Medulla oblongata (tissue), 1 donor: ENCODE results near the gene ITGA2B.
"Not testable (repeated sequence)": the region's sequence is repeated elsewhere in the genome, so short reads cannot be mapped to it uniquely, and the experiment has no call there.

ENCODE experiments used
- DNase-seq: peaks from one replicate; pipeline ENCODE4 v3.0.0-alpha.2; 2015; ENCODE audit errors: extremely low spot score

ITGA2B gene

GRCh38 chr17:44368391-44369243, 20.8 kb downstream of the ITGA2B start:
- not testable (repeated sequence) for DNase-seq

- DNase-seq, result no peak
Observed at GRCh38 chr17:44367231-44367979, 22.0 kb downstream of the ITGA2B start.

- not testable (repeated sequence) for DNase-seq
Observed at GRCh38 chr17:44365051-44365450, 24.4 kb downstream of the ITGA2B start.

- DNase-seq, result peak; percentile 33
Observed at GRCh38 chr17:44363613-44364159, 25.8 kb downstream of the ITGA2B start, which contains the start of gene FAM171A2. FAM171A2 (minus strand) TSS chr17:44363853; CDS start chr17:44363714, 139 bp downstream.

GRCh38 chr17:44362949-44363612, 26.4 kb downstream of the ITGA2B start:
- no peak for DNase-seq

- DNase-seq, result no peak
Observed at GRCh38 chr17:44362459-44362948, 26.9 kb downstream of the ITGA2B start.

GRCh38 chr17:44361292-44362260, 27.9 kb downstream of the ITGA2B start:
- no peak for DNase-seq

GRCh38 chr17:44360826-44361225, 28.6 kb downstream of the ITGA2B start:
- DNase-seq, result no peak

GRCh38 chr17:44360144-44360533, 29.3 kb downstream of the ITGA2B start:
- no peak for DNase-seq

- DNase-seq, result no peak
Observed at GRCh38 chr17:44359458-44360143, 29.8 kb downstream of the ITGA2B start.

- DNase-seq, result no peak
Observed at GRCh38 chr17:44359006-44359405, 30.4 kb downstream of the ITGA2B start.

- no peak for DNase-seq
Observed at GRCh38 chr17:44358066-44358465, 31.4 kb downstream of the ITGA2B start.

- no peak for DNase-seq
Observed at GRCh38 chr17:44356241-44356640, 33.2 kb downstream of the ITGA2B start.

GRCh38 chr17:44355642-44356099, 33.8 kb downstream of the ITGA2B start:
- DNase-seq, result no peak

GRCh38 chr17:44354582-44355561, 34.6 kb downstream of the ITGA2B start:
- DNase-seq, result no peak

GRCh38 chr17:44353672-44354331, 35.6 kb downstream of the ITGA2B start:
- no peak for DNase-seq

- no peak for DNase-seq
Observed at GRCh38 chr17:44352828-44353671, 36.4 kb downstream of the ITGA2B start.
